ENCODE measurements around the gene COL28A1.

Gene COL28A1

DNA sequence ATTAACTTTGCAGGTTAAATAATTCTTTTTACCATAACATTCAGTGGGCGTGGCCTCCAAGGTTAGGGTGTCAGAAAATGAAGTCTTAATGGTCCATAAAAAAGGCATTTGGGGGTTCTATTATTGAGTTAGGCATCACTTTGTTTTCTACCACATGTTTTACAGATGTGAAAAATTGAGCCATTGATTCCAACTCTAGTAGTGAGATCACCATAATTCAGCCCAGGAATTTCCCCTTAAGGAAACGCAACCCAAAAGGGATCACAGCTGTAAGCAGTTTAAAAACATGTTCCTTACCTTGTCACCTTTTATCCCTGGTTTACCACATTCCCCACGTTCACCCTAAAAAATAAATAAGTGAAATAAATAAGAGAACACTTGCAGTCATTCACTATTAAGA is 24.9 kb downstream of the COL28A1 start:
- no peak for TF ChIP-seq POLR2AphosphoS5 (IDR thresholded peaks at IDR 0.05; ENCODE audit: low read depth, low read length)
- no peak for TF ChIP-seq TAF1 (IDR thresholded peaks at IDR 0.05; ENCODE audit: borderline replicate concordance, insufficient read depth, low read length)
- no peak for TF ChIP-seq SIN3A (IDR thresholded peaks at IDR 0.05; ENCODE audit: borderline replicate concordance, insufficient read depth, low read length)
- no peak for TF ChIP-seq FOXP2 (optimal IDR thresholded peaks at IDR 0.05; ENCODE audit: borderline replicate concordance, extremely low read depth, extremely low read length, insufficient read depth)
- TF ChIP-seq, protein P1, sequence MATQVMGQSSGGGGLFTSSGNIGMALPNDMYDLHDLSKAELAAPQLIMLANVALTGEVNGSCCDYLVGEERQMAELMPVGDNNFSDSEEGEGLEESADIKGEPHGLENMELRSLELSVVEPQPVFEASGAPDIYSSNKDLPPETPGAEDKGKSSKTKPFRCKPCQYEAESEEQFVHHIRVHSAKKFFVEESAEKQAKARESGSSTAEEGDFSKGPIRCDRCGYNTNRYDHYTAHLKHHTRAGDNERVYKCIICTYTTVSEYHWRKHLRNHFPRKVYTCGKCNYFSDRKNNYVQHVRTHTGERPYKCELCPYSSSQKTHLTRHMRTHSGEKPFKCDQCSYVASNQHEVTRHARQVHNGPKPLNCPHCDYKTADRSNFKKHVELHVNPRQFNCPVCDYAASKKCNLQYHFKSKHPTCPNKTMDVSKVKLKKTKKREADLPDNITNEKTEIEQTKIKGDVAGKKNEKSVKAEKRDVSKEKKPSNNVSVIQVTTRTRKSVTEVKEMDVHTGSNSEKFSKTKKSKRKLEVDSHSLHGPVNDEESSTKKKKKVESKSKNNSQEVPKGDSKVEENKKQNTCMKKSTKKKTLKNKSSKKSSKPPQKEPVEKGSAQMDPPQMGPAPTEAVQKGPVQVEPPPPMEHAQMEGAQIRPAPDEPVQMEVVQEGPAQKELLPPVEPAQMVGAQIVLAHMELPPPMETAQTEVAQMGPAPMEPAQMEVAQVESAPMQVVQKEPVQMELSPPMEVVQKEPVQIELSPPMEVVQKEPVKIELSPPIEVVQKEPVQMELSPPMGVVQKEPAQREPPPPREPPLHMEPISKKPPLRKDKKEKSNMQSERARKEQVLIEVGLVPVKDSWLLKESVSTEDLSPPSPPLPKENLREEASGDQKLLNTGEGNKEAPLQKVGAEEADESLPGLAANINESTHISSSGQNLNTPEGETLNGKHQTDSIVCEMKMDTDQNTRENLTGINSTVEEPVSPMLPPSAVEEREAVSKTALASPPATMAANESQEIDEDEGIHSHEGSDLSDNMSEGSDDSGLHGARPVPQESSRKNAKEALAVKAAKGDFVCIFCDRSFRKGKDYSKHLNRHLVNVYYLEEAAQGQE (IDR thresholded peaks at IDR 0.05; ENCODE audit: insufficient read depth in 1 of 2, low read depth in 2 of 2, low read length in 2 of 2), result no peak

DNA sequence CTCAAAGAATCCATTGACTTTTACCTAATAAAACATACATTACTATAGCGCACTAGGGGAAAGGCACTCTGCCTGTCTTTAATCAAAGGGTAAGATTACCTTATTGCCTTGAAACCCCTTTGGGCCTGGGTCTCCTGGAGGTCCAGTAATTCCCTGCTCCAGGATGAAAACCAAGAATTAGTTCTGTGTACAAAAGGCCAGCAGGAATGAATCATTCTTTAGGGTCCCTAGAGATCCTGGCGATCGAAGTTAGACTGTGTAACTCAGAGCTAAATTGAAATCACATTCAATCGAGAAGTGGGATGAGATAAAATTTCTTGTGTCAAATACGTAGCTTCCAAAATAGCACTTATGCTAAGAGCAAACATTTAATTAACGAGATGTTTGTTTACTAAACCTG is 29.8 kb downstream of the COL28A1 start:
- TF ChIP-seq SIN3A (IDR thresholded peaks at IDR 0.05; ENCODE audit: borderline replicate concordance, insufficient read depth, low read length), result no peak
- TF ChIP-seq, protein P1 (IDR thresholded peaks at IDR 0.05; ENCODE audit: insufficient read depth in 1 of 2, low read depth in 2 of 2, low read length in 2 of 2), result no peak
- no peak for TF ChIP-seq FOXP2 (optimal IDR thresholded peaks at IDR 0.05; ENCODE audit: borderline replicate concordance, extremely low read depth, extremely low read length, insufficient read depth)
- no peak for TF ChIP-seq POLR2AphosphoS5 (IDR thresholded peaks at IDR 0.05; ENCODE audit: low read depth, low read length)

DNA sequence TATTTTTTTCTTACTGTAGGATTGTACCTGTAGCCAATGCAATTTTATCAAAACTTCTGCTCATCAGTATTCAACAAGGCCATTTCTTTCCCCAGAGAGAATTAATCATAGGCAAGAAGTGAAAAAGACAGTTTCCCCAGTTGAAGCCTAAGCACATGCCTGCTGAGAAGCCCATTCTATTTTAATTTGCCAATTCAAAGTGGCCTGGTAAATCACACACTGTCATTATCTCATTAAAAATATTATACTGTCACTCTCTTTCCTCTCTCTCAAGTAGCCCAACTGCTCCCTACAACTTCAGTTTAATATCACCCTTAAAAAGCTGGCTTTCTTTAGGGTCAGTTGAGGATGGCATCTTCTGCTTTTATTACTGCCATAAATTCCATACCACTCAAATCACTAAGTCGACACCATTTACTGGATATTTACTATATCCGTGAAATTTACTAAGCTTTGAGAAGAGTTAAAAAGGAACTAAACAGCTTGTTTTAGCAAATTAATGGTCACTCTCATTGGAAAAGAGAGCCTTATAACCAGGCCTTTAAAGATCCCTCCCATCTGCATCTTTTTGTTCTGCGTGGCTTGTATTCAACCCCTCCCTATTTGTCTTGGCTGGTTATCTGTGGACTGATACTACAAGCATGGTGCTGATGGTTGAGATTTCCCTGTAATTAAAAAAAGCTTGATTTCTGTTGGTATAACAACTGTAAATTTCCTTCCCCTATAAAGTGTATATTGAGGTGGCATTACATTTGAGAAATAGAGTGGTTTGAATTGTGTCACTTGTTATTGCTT is 30.6 kb downstream of the COL28A1 start:
- TF ChIP-seq FOXP2 (optimal IDR thresholded peaks at IDR 0.05; ENCODE audit: borderline replicate concordance, extremely low read depth, extremely low read length, insufficient read depth) (no peak), TAF1 (IDR thresholded peaks at IDR 0.05; ENCODE audit: borderline replicate concordance, insufficient read depth, low read length) (no peak), SIN3A (IDR thresholded peaks at IDR 0.05; ENCODE audit: borderline replicate concordance, insufficient read depth, low read length) (no peak), POLR2AphosphoS5 (IDR thresholded peaks at IDR 0.05; ENCODE audit: low read depth, low read length) (no peak)
- TF ChIP-seq, protein P1 (IDR thresholded peaks at IDR 0.05; ENCODE audit: insufficient read depth in 1 of 2, low read depth in 2 of 2, low read length in 2 of 2), result no peak

DNA sequence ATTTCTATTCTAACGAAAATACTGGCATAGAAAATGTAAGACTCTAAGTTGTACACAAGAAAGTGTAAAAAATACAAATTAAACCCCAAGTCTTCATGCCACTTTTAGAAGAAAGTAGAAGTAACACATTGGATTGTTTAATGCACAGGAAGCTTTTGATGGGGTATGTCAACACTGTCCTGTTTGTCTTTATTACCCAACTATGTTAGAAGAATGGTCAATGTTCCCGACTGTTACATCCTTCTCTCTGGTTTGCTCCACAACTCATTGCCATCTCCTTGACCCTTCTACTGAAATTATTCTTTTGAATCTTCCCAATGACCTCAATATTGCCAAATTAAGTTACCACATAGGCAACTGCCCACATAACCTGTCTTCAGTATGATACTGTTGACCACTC is 35.8 kb downstream of the COL28A1 start:
- TF ChIP-seq POLR2AphosphoS5 (IDR thresholded peaks at IDR 0.05; ENCODE audit: low read depth, low read length), result no peak
- TF ChIP-seq, protein P1 (IDR thresholded peaks at IDR 0.05; ENCODE audit: insufficient read depth in 1 of 2, low read depth in 2 of 2, low read length in 2 of 2), result no peak
- no peak for TF ChIP-seq TAF1 (IDR thresholded peaks at IDR 0.05; ENCODE audit: borderline replicate concordance, insufficient read depth, low read length)
- no peak for TF ChIP-seq SIN3A (IDR thresholded peaks at IDR 0.05; ENCODE audit: borderline replicate concordance, insufficient read depth, low read length)
- no peak for TF ChIP-seq FOXP2 (optimal IDR thresholded peaks at IDR 0.05; ENCODE audit: borderline replicate concordance, extremely low read depth, extremely low read length, insufficient read depth)

All from PFSK-1 (cell line).